SK-N-SH (cell line): ENCODE measurements around the gene GASK1A. TPM values are rescaled to one million over a fixed set of nuclear protein-coding genes. Genes with fewer than 3 reads are reported as not detected.

Source experiments
- CTCF ChIA-PET: fragments of 300-600, 350-600 bp; formaldehyde crosslinking; extraction: SDS; loops from one replicate; lab custom pipeline; 2021; lab: Yijun Ruan, JAX
- POLR2A ChIA-PET: fragments of 350-600 bp; sonication (Branson Sonifier 250); formaldehyde crosslinking; extraction: SDS; loops from one replicate; lab custom pipeline; 2020; ENCODE audit warnings: antibody characterized with exemption, inconsistent platforms; lab: Yijun Ruan, JAX
- DNase-seq: peaks from one replicate; pipeline ENCODE4 v3.0.0; 2012
- H2AFZ ChIP-seq: fragments of 200-600 bp; sonication (generic); 2 replicates; pipeline ENCODE4 v1.8.1; 2016; ENCODE audit warnings: antibody characterized with exemption, mild to moderate bottlenecking, low read depth
- H3F3A ChIP-seq: fragments of 200-600 bp; sonication (generic); replicated peaks from 2 replicates; pipeline ENCODE3; 2016; ENCODE audit warnings: antibody characterized with exemption, mild to moderate bottlenecking; ENCODE audit not compliant: insufficient read depth
- H3K27ac ChIP-seq, 2 experiments: fragments of 200-500 bp in 1 of 2; fragments of 200-600 bp in 1 of 2; sonication (Bioruptor generic) in 1 of 2; sonication (generic), shearing (Covaris generic) in 1 of 2; 2 replicates each; pipeline versions ENCODE4 v1.5.1 to v1.6.1; 2014 to 2016; ENCODE audit warnings: low read depth in 2 of 2, inconsistent platforms in 1 of 2, low read length in 1 of 2, mild to moderate bottlenecking in 1 of 2, mixed read lengths in 1 of 2
- H3K27me3 ChIP-seq: fragments of 200-600 bp; sonication (generic), shearing (Covaris generic); 2 replicates; pipeline ENCODE4 v1.6.1; 2016; ENCODE audit warnings: mixed run types; ENCODE audit not compliant: insufficient read depth
- H3K36me3 ChIP-seq, 2 experiments: fragments of 200-500 bp in 1 of 2; fragments of 200-600 bp in 1 of 2; sonication (Bioruptor generic) in 1 of 2; sonication (generic) in 1 of 2; replicated peaks in 1 of 2; 2 replicates each; pipeline versions ENCODE3 to v1.5.1; 2014 to 2016; ENCODE audit warnings: low read length in 1 of 2, mild to moderate bottlenecking in 1 of 2; ENCODE audit not compliant: insufficient read depth in 2 of 2, control insufficient read depth in 1 of 2
- H3K4me1 ChIP-seq, 2 experiments: fragments of 200-500 bp in 1 of 2; fragments of 200-600 bp in 1 of 2; sonication (Bioruptor generic) in 1 of 2; sonication (generic), shearing (Covaris generic) in 1 of 2; 2 replicates each; pipeline versions ENCODE4 v1.5.1 to v1.6.1; 2014 to 2016; ENCODE audit warnings: low read depth in 1 of 2, low read length in 1 of 2, mixed run types in 1 of 2; ENCODE audit not compliant: insufficient read depth in 2 of 2, control insufficient read depth in 1 of 2
- H3K4me2 ChIP-seq: fragments of 200-600 bp; sonication (generic), shearing (Covaris generic); 2 replicates; pipeline ENCODE4 v1.6.1; 2017; ENCODE audit warnings: mixed run types
- H3K4me3 ChIP-seq, 2 experiments: fragments of 200-500 bp in 1 of 2; fragments of 200-600 bp in 1 of 2; sonication (Bioruptor generic) in 1 of 2; sonication (generic), shearing (Covaris generic) in 1 of 2; 2 replicates each; pipeline versions ENCODE4 v1.5.1 to v1.8.1; 2014 to 2016; ENCODE audit warnings: low read depth in 2 of 2, inconsistent platforms in 1 of 2, low read length in 1 of 2, mild to moderate bottlenecking in 1 of 2, mixed read lengths in 1 of 2, moderate library complexity in 1 of 2
- H3K79me2 ChIP-seq: fragments of 200-600 bp; sonication (generic); 2 replicates; pipeline ENCODE4 v1.8.1; 2017; ENCODE audit warnings: mild to moderate bottlenecking; ENCODE audit not compliant: insufficient read depth
- H3K9ac ChIP-seq: fragments of 200-600 bp; sonication (generic); 2 replicates; pipeline ENCODE4 v1.6.1; 2017; ENCODE audit warnings: mixed run types
- H3K9me2 ChIP-seq: fragments of 200-600 bp; sonication (generic); 2 replicates; pipeline ENCODE4 v1.6.1; 2017; ENCODE audit warnings: mixed run types
- H3K9me3 ChIP-seq: fragments of 200-600 bp; sonication (generic); 2 replicates; pipeline ENCODE4 v1.6.1; 2017; ENCODE audit warnings: mixed run types, mild to moderate bottlenecking, moderate library complexity
- H4K20me1 ChIP-seq: fragments of 200-600 bp; sonication (generic); 2 replicates; pipeline ENCODE4 v1.6.1; 2017; ENCODE audit warnings: mild to moderate bottlenecking, mixed run types; ENCODE audit not compliant: insufficient read depth
- CHD2 ChIP-seq: fragments of 150-350 bp; IDR thresholded peaks from 2 replicates; pipeline ENCODE4 v1.6.1; 2018; ENCODE audit warnings: low read length; ENCODE audit not compliant: partially characterized antibody
- EP300 ChIP-seq, 2 experiments: IDR thresholded peaks; 2 replicates each; pipeline versions ENCODE4 v1.4.0 to v1.6.1; 2012; ENCODE audit warnings: borderline replicate concordance in 1 of 2, low read depth in 1 of 2, low read length in 1 of 2
- EZH2phosphoT487 ChIP-seq: fragments of 200-600 bp; sonication (generic); IDR thresholded peaks from 2 replicates; pipeline ENCODE4 v1.6.1; 2017; ENCODE audit warnings: low read depth, mixed run types, mild to moderate bottlenecking, antibody characterized with exemption, moderate library complexity, borderline replicate concordance
- FOXM1 ChIP-seq: IDR thresholded peaks from 2 replicates; pipeline ENCODE4 v1.4.0; 2012; ENCODE audit warnings: low read depth, mild to moderate bottlenecking
- GABPA ChIP-seq: IDR thresholded peaks from 2 replicates; pipeline ENCODE4 v1.4.0; 2012; ENCODE audit warnings: low read depth, mild to moderate bottlenecking
- MEF2A ChIP-seq: IDR thresholded peaks from 2 replicates; pipeline ENCODE4 v1.4.0; 2012; ENCODE audit warnings: low read depth, borderline replicate concordance
- NFIC ChIP-seq: IDR thresholded peaks from 2 replicates; pipeline ENCODE4 v1.4.0; 2012; ENCODE audit warnings: borderline replicate concordance
- NRF1 ChIP-seq: IDR thresholded peaks from 2 replicates; pipeline ENCODE4 v1.6.1; 2012; ENCODE audit warnings: low read depth, mild to moderate bottlenecking, low read length
- RFX5 ChIP-seq: IDR thresholded peaks from 2 replicates; pipeline ENCODE4 v1.6.1; 2012; ENCODE audit warnings: mild to moderate bottlenecking, improper control_type of control experiment, low read length
- SIN3A ChIP-seq: IDR thresholded peaks from 2 replicates; pipeline ENCODE4 v1.6.1; 2012; ENCODE audit warnings: low read depth, mild to moderate bottlenecking, low read length, moderate library complexity, borderline replicate concordance
- SMC3 ChIP-seq: IDR thresholded peaks from 2 replicates; pipeline ENCODE4 v1.6.1; 2012; ENCODE audit warnings: low read depth, low read length, improper control_type of control experiment
- TAF1 ChIP-seq: IDR thresholded peaks from 2 replicates; pipeline ENCODE4 v1.6.1; 2012; ENCODE audit warnings: low read depth, mild to moderate bottlenecking, low read length, moderate library complexity, borderline replicate concordance
- TEAD4 ChIP-seq: IDR thresholded peaks from 2 replicates; pipeline ENCODE4 v1.4.0; 2012; ENCODE audit warnings: mild to moderate bottlenecking, borderline replicate concordance; ENCODE audit not compliant: insufficient read depth
- WGBS: methylation state at CpG from one replicate; pipeline ENCODE4 v1.1.6; 2017; ENCODE audit warnings: low lambda C conversion rate; 5-methylcytosine and 5-hydroxymethylcytosine counted together
- polyA plus RNA-seq, 3 experiments: library from polyadenylated mRNA; depleted of rRNA; stranded (reverse); fragments of >200 nt; gene quantifications; 2 replicates each; pipeline ENCODE4 v1.2.3, GENCODE V29; 2012
- TF ChIP-seq, protein P1 (sequence below): fragments of 200-600 bp; sonication (generic); IDR thresholded peaks from 2 replicates; pipeline ENCODE4 v1.6.1; 2017; ENCODE audit warnings: antibody characterized with exemption, mild to moderate bottlenecking, moderate library complexity
- TF ChIP-seq, protein P2 (sequence below): IDR thresholded peaks from 2 replicates; pipeline ENCODE4 v1.4.0; 2012; ENCODE audit warnings: low read depth
- TF ChIP-seq, protein P3 (sequence below): IDR thresholded peaks from 2 replicates; pipeline ENCODE4 v1.6.1; 2012; ENCODE audit warnings: mild to moderate bottlenecking, low read depth, low read length, moderate library complexity
- TF ChIP-seq, protein P4 (sequence below): IDR thresholded peaks from 2 replicates; pipeline ENCODE4 v1.4.0; 2012; ENCODE audit warnings: low read depth, borderline replicate concordance
- TF ChIP-seq, protein P5 (sequence below): fragments of 150-350 bp; IDR thresholded peaks from 2 replicates; pipeline ENCODE4 v1.6.1; 2016; ENCODE audit warnings: mild to moderate bottlenecking, low read depth, low read length

GASK1A gene
- polyA plus RNA-seq, 1 of the 3 experiments (the other 2 are of a cell fraction): not detected

DNA sequence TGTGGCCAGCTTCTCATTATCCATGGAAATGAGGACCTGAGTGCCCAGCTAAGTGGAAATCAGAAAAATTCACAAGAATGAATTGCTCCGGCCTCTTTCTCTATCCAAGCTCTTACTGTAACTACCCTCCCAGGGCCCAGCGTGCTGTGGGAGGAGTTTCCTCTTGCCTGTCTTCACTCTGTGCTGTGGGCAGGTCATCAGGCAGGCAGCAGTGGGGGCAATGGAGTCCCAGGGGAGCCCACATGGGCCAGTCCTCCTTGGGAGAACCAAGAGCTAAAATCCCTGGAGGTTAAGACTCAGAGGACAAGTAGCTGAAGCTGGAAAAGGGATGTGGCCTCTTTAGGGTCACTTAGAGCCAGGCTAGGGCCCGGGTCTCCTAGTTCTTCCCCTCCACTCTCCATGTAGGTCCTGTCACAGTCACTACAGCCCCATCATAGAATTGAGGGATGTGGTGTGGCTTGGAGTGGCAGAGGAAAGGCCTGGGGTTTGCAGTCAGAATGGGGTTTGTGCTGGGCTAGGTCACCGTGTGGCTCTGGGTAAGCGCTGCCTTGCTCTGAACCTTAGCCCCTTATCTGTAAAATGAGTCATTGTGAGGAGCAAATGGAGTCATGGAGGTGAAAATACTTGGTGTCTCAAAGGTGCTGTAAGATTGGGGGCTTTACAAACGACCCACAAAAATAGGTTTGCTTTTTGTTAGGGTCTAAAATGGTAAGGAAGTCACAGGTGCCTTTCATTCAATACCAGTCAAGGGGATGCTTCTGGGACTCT lies 3.7 kb downstream of the GASK1A start:
- Histone ChIP-seq H4K20me1 (no peaks in the 10 kb centered on the region), H3K9me2 (no peaks in the 10 kb centered on the region), H3K27me3 (peaks cover 17% of the 10 kb centered on the region; the same call in 1 of the 2 replicates), H3K27ac (no peak overlapping the region), H2AFZ (no peak overlapping the region), H3K4me1 (peaks cover 0 to 4% of the 10 kb centered on the region in 2 experiments; a peak in 1 of 4 replicates), H3K36me3 (no peaks in the 10 kb centered on the region), H3K9ac (no peak overlapping the region), H3K4me2 (no peak overlapping the region), H3K9me3 (no peaks in the 10 kb centered on the region), H3K79me2 (no peaks in the 10 kb centered on the region), H3F3A (no peaks in the 10 kb centered on the region), H3K4me3 (no peak overlapping the region)
- TF ChIP-seq SIN3A: no peak
- TF ChIP-seq, protein P1, sequence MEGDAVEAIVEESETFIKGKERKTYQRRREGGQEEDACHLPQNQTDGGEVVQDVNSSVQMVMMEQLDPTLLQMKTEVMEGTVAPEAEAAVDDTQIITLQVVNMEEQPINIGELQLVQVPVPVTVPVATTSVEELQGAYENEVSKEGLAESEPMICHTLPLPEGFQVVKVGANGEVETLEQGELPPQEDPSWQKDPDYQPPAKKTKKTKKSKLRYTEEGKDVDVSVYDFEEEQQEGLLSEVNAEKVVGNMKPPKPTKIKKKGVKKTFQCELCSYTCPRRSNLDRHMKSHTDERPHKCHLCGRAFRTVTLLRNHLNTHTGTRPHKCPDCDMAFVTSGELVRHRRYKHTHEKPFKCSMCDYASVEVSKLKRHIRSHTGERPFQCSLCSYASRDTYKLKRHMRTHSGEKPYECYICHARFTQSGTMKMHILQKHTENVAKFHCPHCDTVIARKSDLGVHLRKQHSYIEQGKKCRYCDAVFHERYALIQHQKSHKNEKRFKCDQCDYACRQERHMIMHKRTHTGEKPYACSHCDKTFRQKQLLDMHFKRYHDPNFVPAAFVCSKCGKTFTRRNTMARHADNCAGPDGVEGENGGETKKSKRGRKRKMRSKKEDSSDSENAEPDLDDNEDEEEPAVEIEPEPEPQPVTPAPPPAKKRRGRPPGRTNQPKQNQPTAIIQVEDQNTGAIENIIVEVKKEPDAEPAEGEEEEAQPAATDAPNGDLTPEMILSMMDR: no peak
- TF ChIP-seq EP300 (IDR thresholded peaks at IDR 0.05; ENCODE audit: borderline replicate concordance in 1 of 2, low read depth in 1 of 2, low read length in 1 of 2): no peak
- 26% methylated on average over 6 of the region's 6 CpGs for WGBS
- POLR2A ChIA-PET: interaction anchor here (0.6 kb wide), 1 partner anchor 155 kb away, joined by 3 read pairs; no protein-coding TSS in a partner anchor
- no peak for DNase-seq
- CTCF ChIA-PET: interaction anchor here (6.0 kb wide), 1 partner anchor 20 kb away, joined by 46 read pairs; no protein-coding TSS in a partner anchor

DNA sequence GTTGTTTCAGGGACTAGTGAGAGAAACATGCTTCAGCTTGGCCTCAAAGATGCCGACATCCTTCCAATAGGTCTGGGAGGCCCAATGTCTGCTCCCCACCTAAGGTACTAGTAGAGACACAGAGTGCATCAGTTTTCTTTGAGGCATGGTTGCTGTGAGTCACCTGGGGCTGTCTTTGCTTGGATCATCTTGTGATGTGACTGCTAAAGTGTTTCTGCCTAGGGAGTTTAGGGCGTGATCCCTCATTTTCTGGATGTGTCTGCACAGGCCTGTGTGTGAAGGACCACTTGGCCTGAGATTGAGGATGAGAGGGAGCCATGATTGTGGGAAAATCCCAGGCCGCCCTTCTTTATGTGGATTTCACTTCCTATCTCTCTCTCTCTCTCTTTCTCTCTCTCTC lies 4.8 kb downstream of the GASK1A start:
- H3K36me3 ChIP-seq: no peaks in the 10 kb centered on the region
- WGBS: 53% methylated on average over 2 of the region's 3 CpGs
- no peak overlapping the region for H3K4me2 ChIP-seq
- H3K9ac ChIP-seq: no peak overlapping the region
- H3K9me2 ChIP-seq: no peaks in the 10 kb centered on the region
- H3K4me1 ChIP-seq: peaks cover 0 to 6% of the 10 kb centered on the region in 2 experiments; a peak in 1 of 4 replicates
- H3K27ac ChIP-seq: no peak overlapping the region
- H2AFZ ChIP-seq: no peak overlapping the region
- no peaks in the 10 kb centered on the region for H3K79me2 ChIP-seq
- CTCF ChIA-PET: no interaction called here
- H3K27me3 ChIP-seq: peaks cover 14% of the 10 kb centered on the region; the same call in 1 of the 2 replicates
- POLR2A ChIA-PET: no interaction called here
- H3K9me3 ChIP-seq: no peaks in the 10 kb centered on the region
- H3F3A ChIP-seq: no peaks in the 10 kb centered on the region
- no peaks in the 10 kb centered on the region for H4K20me1 ChIP-seq
- no peak for DNase-seq
- H3K4me3 ChIP-seq: no peak overlapping the region
- TF ChIP-seq TEAD4: no peak
- TF ChIP-seq SMC3: no peak
- TF ChIP-seq, protein P2, sequence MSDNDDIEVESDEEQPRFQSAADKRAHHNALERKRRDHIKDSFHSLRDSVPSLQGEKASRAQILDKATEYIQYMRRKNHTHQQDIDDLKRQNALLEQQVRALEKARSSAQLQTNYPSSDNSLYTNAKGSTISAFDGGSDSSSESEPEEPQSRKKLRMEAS: no peak
- no peak for TF ChIP-seq NFIC
- TF ChIP-seq, protein P3, sequence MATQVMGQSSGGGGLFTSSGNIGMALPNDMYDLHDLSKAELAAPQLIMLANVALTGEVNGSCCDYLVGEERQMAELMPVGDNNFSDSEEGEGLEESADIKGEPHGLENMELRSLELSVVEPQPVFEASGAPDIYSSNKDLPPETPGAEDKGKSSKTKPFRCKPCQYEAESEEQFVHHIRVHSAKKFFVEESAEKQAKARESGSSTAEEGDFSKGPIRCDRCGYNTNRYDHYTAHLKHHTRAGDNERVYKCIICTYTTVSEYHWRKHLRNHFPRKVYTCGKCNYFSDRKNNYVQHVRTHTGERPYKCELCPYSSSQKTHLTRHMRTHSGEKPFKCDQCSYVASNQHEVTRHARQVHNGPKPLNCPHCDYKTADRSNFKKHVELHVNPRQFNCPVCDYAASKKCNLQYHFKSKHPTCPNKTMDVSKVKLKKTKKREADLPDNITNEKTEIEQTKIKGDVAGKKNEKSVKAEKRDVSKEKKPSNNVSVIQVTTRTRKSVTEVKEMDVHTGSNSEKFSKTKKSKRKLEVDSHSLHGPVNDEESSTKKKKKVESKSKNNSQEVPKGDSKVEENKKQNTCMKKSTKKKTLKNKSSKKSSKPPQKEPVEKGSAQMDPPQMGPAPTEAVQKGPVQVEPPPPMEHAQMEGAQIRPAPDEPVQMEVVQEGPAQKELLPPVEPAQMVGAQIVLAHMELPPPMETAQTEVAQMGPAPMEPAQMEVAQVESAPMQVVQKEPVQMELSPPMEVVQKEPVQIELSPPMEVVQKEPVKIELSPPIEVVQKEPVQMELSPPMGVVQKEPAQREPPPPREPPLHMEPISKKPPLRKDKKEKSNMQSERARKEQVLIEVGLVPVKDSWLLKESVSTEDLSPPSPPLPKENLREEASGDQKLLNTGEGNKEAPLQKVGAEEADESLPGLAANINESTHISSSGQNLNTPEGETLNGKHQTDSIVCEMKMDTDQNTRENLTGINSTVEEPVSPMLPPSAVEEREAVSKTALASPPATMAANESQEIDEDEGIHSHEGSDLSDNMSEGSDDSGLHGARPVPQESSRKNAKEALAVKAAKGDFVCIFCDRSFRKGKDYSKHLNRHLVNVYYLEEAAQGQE: no peak
- TF ChIP-seq CHD2: no peak
- TF ChIP-seq, protein P4, sequence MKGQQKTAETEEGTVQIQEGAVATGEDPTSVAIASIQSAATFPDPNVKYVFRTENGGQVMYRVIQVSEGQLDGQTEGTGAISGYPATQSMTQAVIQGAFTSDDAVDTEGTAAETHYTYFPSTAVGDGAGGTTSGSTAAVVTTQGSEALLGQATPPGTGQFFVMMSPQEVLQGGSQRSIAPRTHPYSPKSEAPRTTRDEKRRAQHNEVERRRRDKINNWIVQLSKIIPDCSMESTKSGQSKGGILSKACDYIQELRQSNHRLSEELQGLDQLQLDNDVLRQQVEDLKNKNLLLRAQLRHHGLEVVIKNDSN: no peak
- no peak for TF ChIP-seq FOXM1
- TF ChIP-seq EP300 (IDR thresholded peaks at IDR 0.05; ENCODE audit: borderline replicate concordance in 1 of 2, low read depth in 1 of 2, low read length in 1 of 2): no peak
- TF ChIP-seq, protein P5, sequence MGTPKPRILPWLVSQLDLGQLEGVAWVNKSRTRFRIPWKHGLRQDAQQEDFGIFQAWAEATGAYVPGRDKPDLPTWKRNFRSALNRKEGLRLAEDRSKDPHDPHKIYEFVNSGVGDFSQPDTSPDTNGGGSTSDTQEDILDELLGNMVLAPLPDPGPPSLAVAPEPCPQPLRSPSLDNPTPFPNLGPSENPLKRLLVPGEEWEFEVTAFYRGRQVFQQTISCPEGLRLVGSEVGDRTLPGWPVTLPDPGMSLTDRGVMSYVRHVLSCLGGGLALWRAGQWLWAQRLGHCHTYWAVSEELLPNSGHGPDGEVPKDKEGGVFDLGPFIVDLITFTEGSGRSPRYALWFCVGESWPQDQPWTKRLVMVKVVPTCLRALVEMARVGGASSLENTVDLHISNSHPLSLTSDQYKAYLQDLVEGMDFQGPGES: no peak
- no peak for TF ChIP-seq GABPA
- TF ChIP-seq MEF2A: no peak
- TF ChIP-seq EZH2phosphoT487: no peak
- no peak for TF ChIP-seq TAF1
- no peak for TF ChIP-seq RFX5
- TF ChIP-seq NRF1: no peak
